HepG2 (cell line): ENCODE data around the gene HIPK2. TPM values are rescaled to one million over a fixed set of nuclear protein-coding genes. Genes with fewer than 3 reads are reported as not detected.

ENCODE experiments used
- ARID4A ChIP-seq: sonication (generic); formaldehyde crosslinking; IDR thresholded peaks from 2 replicates; pipeline ENCODE4 v1.5.0; 2020; ENCODE audit warnings: mild to moderate bottlenecking, missing genetic modification reagents, borderline replicate concordance
- CENPT ChIP-seq: sonication (generic); formaldehyde crosslinking; IDR thresholded peaks from 2 replicates; pipeline ENCODE4 v1.8.0; 2022; ENCODE audit warnings: low read depth, mild to moderate bottlenecking, moderate library complexity, missing genetic modification reagents
- ELF3 ChIP-seq: IDR thresholded peaks from 2 replicates; pipeline ENCODE4 v1.6.1; 2016; ENCODE audit warnings: missing genetic modification reagents, missing compliant biosample characterization
- ERF ChIP-seq: IDR thresholded peaks from 2 replicates; pipeline ENCODE4 v1.6.1; 2018; ENCODE audit warnings: missing biosample characterization, missing genetic modification reagents
- FOSL2 ChIP-seq: sonication (generic); formaldehyde crosslinking; IDR thresholded peaks from 2 replicates; pipeline ENCODE4 v1.4.0; 2020; ENCODE audit warnings: missing genetic modification reagents
- FOXK1 ChIP-seq: sonication (generic); formaldehyde crosslinking; IDR thresholded peaks from 2 replicates; pipeline ENCODE4 v1.4.0; 2020; ENCODE audit warnings: low read depth, missing genetic modification reagents, borderline replicate concordance
- FOXO1 ChIP-seq: sonication (generic); formaldehyde crosslinking; IDR thresholded peaks from 2 replicates; pipeline ENCODE4 v1.4.0; 2020; ENCODE audit warnings: missing genetic modification reagents
- GATAD2A ChIP-seq: IDR thresholded peaks from 2 replicates; pipeline ENCODE4 v1.6.1; 2016
- HOXA3 ChIP-seq: sonication (generic); formaldehyde crosslinking; IDR thresholded peaks from 2 replicates; pipeline ENCODE4 v1.5.0; 2020; ENCODE audit warnings: missing genetic modification reagents
- HOXA5 ChIP-seq: sonication (generic); formaldehyde crosslinking; IDR thresholded peaks from 2 replicates; pipeline ENCODE4 v1.4.0; 2020; ENCODE audit warnings: missing genetic modification reagents
- IRF2 ChIP-seq: IDR thresholded peaks from 2 replicates; pipeline ENCODE4 v1.6.1; 2018; ENCODE audit warnings: missing genetic modification reagents, missing compliant biosample characterization
- KDM2A ChIP-seq: sonication (generic); formaldehyde crosslinking; IDR thresholded peaks from 2 replicates; pipeline ENCODE4 v1.4.0; 2020; ENCODE audit warnings: low read depth, missing genetic modification reagents, borderline replicate concordance
- MLX ChIP-seq: IDR thresholded peaks from 2 replicates; pipeline ENCODE4 v1.6.1; 2016
- PAX8 ChIP-seq: sonication (generic); formaldehyde crosslinking; IDR thresholded peaks from 2 replicates; pipeline ENCODE4 v1.8.0; 2022; ENCODE audit warnings: mild to moderate bottlenecking, missing genetic modification reagents, borderline replicate concordance
- PITX1 ChIP-seq: sonication (generic); formaldehyde crosslinking; IDR thresholded peaks from 2 replicates; pipeline ENCODE4 v1.5.1; 2020; ENCODE audit warnings: mild to moderate bottlenecking, missing genetic modification reagents
- RAD21 ChIP-seq: fragments of 450-650 bp; formaldehyde crosslinking; IDR thresholded peaks from 2 replicates; pipeline ENCODE4 v1.5.0; 2020; ENCODE audit warnings: mild to moderate bottlenecking
- RFX3 ChIP-seq: IDR thresholded peaks from 2 replicates; pipeline ENCODE4 v1.6.1; 2016; ENCODE audit warnings: missing biosample characterization, missing genetic modification reagents
- STAG1 ChIP-seq: sonication (generic); formaldehyde crosslinking; IDR thresholded peaks from 2 replicates; pipeline ENCODE4 v1.4.0; 2020; ENCODE audit warnings: missing genetic modification reagents
- ZNF331 ChIP-seq: sonication (generic); formaldehyde crosslinking; IDR thresholded peaks from 2 replicates; pipeline ENCODE4 v1.4.0; 2020; ENCODE audit warnings: missing genetic modification reagents
- ZNF362 ChIP-seq: sonication (generic); formaldehyde crosslinking; IDR thresholded peaks from 2 replicates; pipeline ENCODE4 v1.4.0; 2020; ENCODE audit warnings: missing genetic modification reagents, mild to moderate bottlenecking, borderline replicate concordance
- ZNF619 ChIP-seq: sonication (generic); formaldehyde crosslinking; IDR thresholded peaks from 2 replicates; pipeline ENCODE4 v1.4.0; 2020; ENCODE audit warnings: mild to moderate bottlenecking, missing genetic modification reagents
- ZSCAN31 ChIP-seq: sonication (generic); formaldehyde crosslinking; IDR thresholded peaks from 2 replicates; pipeline ENCODE4 v1.5.0; 2020; ENCODE audit warnings: low read depth, mild to moderate bottlenecking, missing genetic modification reagents
- polyA plus RNA-seq, 8 experiments: library from polyadenylated mRNA; depleted of rRNA in 3 of 8; stranded (reverse) in 7 of 8; unstranded in 1 of 8; fragments of >200 nt; fragmentation: Illumina TruSeq in 4 of 8; extraction: Trizol in 4 of 8; gene quantifications; 2 replicates each; pipeline versions ENCODE4 v1.2.1 to v1.2.3, GENCODE V29; 2011 to 2016; ENCODE audit warnings: low read depth in 4 of 8, missing spikeins in 1 of 8, mixed read lengths in 1 of 8; ENCODE audit not compliant: insufficient read depth in 1 of 8
- total RNA-seq, 5 experiments: library from RNA; depleted of rRNA; stranded (reverse); fragments of >200 nt; fragmentation: Illumina TruSeq; extraction: Trizol; gene quantifications; 2 replicates each; pipeline ENCODE4 v1.2.3, GENCODE V29; 2016; ENCODE audit warnings: low read depth in 1 of 5

HIPK2 gene
- total and polyA plus RNA-seq, 2 of the 13 experiments (the other 11 are each of a cell fraction or from before 2014, with no cell fraction given) = 14.4 to 20.2 TPM

- TF ChIP-seq ZNF362 (peak; percentile 38; the same call in 1 of the 2 replicates), STAG1 (CRISPR knock-in tag) (peak; percentile 96), PITX1 (CRISPR knock-in tag) (peak; percentile 28; the same call in 1 of the 2 replicates), PAX8 (CRISPR knock-in tag) (no peak), ARID4A (CRISPR knock-in tag) (peak; percentile 54; the same call in 1 of the 2 replicates), HOXA5 (peak; percentile 40; the same call in 1 of the 2 replicates), ZSCAN31 (no peak), ERF (peak; percentile 52; the same call in 1 of the 2 replicates), FOSL2 (CRISPR knock-in tag) (peak; percentile 49; the same call in 1 of the 2 replicates), KDM2A (CRISPR knock-in tag) (peak; percentile 34; the same call in 1 of the 2 replicates), HOXA3 (CRISPR knock-in tag) (0 out of 2 replicates have a peak, but pooled peaks have one; percentile 22), ELF3 (CRISPR knock-in tag) (0 out of 2 replicates have a peak, but pooled peaks have one; percentile 44), ZNF619 (CRISPR knock-in tag) (no peak), RAD21 (CRISPR knock-in tag) (peak; percentile 90), MLX (CRISPR knock-in tag) (0 out of 2 replicates have a peak, but pooled peaks have one; percentile 26), CENPT (CRISPR knock-in tag) (no peak), GATAD2A (0 out of 2 replicates have a peak, but pooled peaks have one; percentile 14), FOXK1 (CRISPR knock-in tag) (no peak), IRF2 (CRISPR knock-in tag) (peak; percentile 61; the same call in 1 of the 2 replicates), RFX3 (CRISPR knock-in tag) (peak; percentile 63; the same call in 1 of the 2 replicates), ZNF331 (0 out of 2 replicates have a peak, but pooled peaks have one; percentile 17), FOXO1 (CRISPR knock-in tag) (no peak)
These were observed 131.9 kb downstream of the HIPK2 start (continued) for GRCh38 chr7:139645572-139646523.
